HEK293T (cell line): ENCODE results near the gene ZDHHC1.

Source experiments
- FOXK2 ChIP-seq: fragments of 450-650 bp; IDR thresholded peaks from 2 replicates; pipeline ENCODE4 v1.6.1; 2016; ENCODE audit warnings: mild to moderate bottlenecking
- NFRKB ChIP-seq: fragments of 450-650 bp; IDR thresholded peaks from 2 replicates; pipeline ENCODE4 v1.6.1; 2016; ENCODE audit warnings: mild to moderate bottlenecking, moderate library complexity
- ZNF384 ChIP-seq: fragments of 450-650 bp; IDR thresholded peaks from 2 replicates; pipeline ENCODE4 v1.6.1; 2016

DNA sequence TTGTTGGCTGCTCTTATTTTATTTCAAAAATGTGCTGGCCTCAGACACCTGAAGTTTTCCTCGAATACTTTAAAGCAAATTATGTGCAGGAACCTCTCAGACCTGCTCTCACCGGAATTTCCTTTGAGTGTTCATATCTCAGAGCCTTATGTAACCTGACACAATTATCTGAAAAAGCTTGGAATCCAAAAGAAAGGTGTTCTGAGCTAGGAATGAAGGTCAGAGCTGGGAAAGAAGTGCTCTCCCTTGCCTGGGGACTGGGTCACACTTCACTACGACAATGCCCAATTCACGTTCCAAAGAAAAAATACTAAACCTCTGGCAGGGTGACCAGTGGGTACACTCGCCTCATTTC is 8.0 kb upstream of the ZDHHC1 start:
- TF ChIP-seq NFRKB (no peak), FOXK2 (no peak), ZNF384 (no peak)
